PC-3 (cell line): ENCODE measurements around the gene CCDC92.

ENCODE experiments used
- EZH2 ChIP-seq: fragments of 300-600 bp; sonication (generic); IDR thresholded peaks from one replicate; pipeline ENCODE4 v1.6.1; 2017; ENCODE audit warnings: antibody characterized with exemption, mild to moderate bottlenecking, low read length; ENCODE audit not compliant: unreplicated experiment
- EZH2phosphoT487 ChIP-seq: fragments of 300-600 bp; sonication (generic); IDR thresholded peaks from 2 replicates; pipeline ENCODE4 v1.6.1; 2018; ENCODE audit warnings: mild to moderate bottlenecking, antibody characterized with exemption, low read length, borderline replicate concordance
- TF ChIP-seq, protein P1 (sequence below): fragments of 300-600 bp; sonication (generic); conservative IDR thresholded peaks from 2 replicates; pipeline ENCODE4 v1.5.1; 2017; ENCODE audit warnings: antibody characterized with exemption, low read depth, mild to moderate bottlenecking, low read length

DNA sequence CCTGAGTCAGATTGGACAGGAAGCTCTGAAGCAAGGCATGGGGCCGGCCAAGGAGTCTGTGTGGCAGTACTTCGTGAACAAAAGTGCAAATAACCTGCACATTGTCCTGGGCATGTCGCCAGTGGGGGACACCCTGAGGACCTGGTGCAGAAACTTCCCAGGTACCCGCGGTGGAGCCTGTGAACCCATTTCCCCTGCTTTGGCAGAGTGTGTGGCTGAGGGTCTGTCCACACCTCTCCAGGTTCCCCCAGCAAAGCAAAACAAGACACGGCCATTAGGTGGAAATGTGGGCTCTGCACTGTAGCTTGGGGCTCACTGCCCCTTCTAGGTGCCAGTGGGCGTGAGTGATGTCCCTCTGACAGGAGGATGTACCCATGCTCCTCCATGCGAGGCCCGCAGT, 79.4 kb downstream of the CCDC92 start:
- TF ChIP-seq, protein P1, sequence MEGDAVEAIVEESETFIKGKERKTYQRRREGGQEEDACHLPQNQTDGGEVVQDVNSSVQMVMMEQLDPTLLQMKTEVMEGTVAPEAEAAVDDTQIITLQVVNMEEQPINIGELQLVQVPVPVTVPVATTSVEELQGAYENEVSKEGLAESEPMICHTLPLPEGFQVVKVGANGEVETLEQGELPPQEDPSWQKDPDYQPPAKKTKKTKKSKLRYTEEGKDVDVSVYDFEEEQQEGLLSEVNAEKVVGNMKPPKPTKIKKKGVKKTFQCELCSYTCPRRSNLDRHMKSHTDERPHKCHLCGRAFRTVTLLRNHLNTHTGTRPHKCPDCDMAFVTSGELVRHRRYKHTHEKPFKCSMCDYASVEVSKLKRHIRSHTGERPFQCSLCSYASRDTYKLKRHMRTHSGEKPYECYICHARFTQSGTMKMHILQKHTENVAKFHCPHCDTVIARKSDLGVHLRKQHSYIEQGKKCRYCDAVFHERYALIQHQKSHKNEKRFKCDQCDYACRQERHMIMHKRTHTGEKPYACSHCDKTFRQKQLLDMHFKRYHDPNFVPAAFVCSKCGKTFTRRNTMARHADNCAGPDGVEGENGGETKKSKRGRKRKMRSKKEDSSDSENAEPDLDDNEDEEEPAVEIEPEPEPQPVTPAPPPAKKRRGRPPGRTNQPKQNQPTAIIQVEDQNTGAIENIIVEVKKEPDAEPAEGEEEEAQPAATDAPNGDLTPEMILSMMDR: no peak
- TF ChIP-seq EZH2 (no peak), EZH2phosphoT487 (no peak)
